Measurements from ENCODE around the gene CCDC112. TPM values are rescaled to one million over a fixed set of nuclear protein-coding genes. Genes with fewer than 3 reads are reported as not detected.

CCDC112 gene
- total and polyA plus RNA-seq, 2 of the 13 experiments (the other 11 are each of a cell fraction or from before 2014, with no cell fraction given), result 1.1 to 2.8 TPM

DNA sequence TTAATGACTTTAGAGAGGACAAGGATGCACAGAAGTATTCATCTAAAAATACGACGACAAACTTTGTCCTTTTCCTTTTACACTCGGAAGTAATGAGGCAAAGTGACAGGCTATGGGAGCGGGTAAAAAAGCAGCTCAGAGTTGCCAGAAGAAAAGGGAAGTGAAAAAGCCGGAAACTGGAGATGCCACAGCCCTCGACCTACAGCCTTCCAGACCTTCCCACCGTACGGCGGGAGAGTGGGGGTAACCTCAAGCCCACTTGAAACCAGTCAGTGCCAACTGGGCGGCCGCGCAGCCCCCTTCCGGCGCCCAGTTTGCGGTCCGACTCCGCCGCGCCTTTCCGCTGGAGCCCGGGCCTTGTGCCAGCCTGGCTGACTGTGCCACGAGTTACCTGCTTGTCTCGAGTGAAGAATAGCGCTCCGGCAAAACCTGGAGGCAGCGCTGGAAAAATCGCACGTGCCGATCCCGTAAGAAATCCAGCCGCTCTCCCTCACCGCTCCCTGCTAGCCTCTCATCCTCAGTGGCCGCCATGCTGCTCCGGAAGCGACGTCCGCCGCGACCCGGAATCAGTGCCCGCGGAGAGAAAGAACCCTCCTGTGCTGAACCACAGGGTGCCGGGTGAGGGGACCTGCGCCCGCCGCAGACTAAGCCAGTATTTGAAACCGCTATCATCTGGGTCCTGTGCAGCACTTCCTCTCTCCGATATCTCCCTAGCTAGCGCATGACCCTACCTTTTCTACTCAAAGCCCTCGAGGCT, 34.0 kb downstream of the CCDC112 start, which contains the start of gene PGGT1B (continued):
- 0 out of 2 replicates have a peak, but pooled peaks have one; percentile 35 for TF ChIP-seq FOXP4 (CRISPR knock-in tag; IDR thresholded peaks at IDR 0.05)
- peak; percentile 72; the same call in 1 of the 2 replicates for TF ChIP-seq KDM5B (CRISPR knock-in tag; IDR thresholded peaks at IDR 0.05; ENCODE audit: borderline replicate concordance)
- peak; percentile 27; the same call in 1 of the 2 replicates for TF ChIP-seq ZNF136 (CRISPR knock-in tag; IDR thresholded peaks at IDR 0.05; ENCODE audit: low read depth)
- TF ChIP-seq ZNF121 (CRISPR knock-in tag; IDR thresholded peaks at IDR 0.05), result no peak
- TF ChIP-seq ATF4 (CRISPR knock-in tag; IDR thresholded peaks at IDR 0.05), result no peak
- TF ChIP-seq, protein P1, sequence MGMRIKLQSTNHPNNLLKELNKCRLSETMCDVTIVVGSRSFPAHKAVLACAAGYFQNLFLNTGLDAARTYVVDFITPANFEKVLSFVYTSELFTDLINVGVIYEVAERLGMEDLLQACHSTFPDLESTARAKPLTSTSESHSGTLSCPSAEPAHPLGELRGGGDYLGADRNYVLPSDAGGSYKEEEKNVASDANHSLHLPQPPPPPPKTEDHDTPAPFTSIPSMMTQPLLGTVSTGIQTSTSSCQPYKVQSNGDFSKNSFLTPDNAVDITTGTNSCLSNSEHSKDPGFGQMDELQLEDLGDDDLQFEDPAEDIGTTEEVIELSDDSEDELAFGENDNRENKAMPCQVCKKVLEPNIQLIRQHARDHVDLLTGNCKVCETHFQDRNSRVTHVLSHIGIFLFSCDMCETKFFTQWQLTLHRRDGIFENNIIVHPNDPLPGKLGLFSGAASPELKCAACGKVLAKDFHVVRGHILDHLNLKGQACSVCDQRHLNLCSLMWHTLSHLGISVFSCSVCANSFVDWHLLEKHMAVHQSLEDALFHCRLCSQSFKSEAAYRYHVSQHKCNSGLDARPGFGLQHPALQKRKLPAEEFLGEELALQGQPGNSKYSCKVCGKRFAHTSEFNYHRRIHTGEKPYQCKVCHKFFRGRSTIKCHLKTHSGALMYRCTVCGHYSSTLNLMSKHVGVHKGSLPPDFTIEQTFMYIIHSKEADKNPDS (CRISPR knock-in tag; IDR thresholded peaks at IDR 0.05), result 0 out of 2 replicates have a peak, but pooled peaks have one; percentile 37
- TF ChIP-seq ATF3 (CRISPR knock-in tag; IDR thresholded peaks at IDR 0.05), result no peak
- TF ChIP-seq HNRNPL (IDR thresholded peaks at IDR 0.05; ENCODE audit: low read depth, low read length), result peak; percentile 50; the same call in 1 of the 2 replicates
- TF ChIP-seq TCF7 (IDR thresholded peaks at IDR 0.05; ENCODE audit: low read depth), result no peak
- TF ChIP-seq ZNF691 (CRISPR knock-in tag; IDR thresholded peaks at IDR 0.05; ENCODE audit: borderline replicate concordance, low read depth), result no peak; the same call in 1 of the 2 replicates
- TF ChIP-seq ZNF317 (CRISPR knock-in tag; IDR thresholded peaks at IDR 0.05), result no peak
- TF ChIP-seq KDM3A (CRISPR knock-in tag; IDR thresholded peaks at IDR 0.05; ENCODE audit: low read depth), result no peak
- TF ChIP-seq NCOA2 (CRISPR knock-in tag; IDR thresholded peaks at IDR 0.05), result peak; percentile 39
- TF ChIP-seq FIP1L1 (IDR thresholded peaks at IDR 0.05; ENCODE audit: borderline replicate concordance, insufficient read depth, low read depth, low read length), result no peak
- peak; percentile 35; the same call in 1 of the 2 replicates for TF ChIP-seq ZBTB4 (CRISPR knock-in tag; IDR thresholded peaks at IDR 0.05; ENCODE audit: borderline replicate concordance)
- TF ChIP-seq ZNF546 (CRISPR knock-in tag; conservative IDR thresholded peaks at IDR 0.05), result no peak
- TF ChIP-seq RAD21 (CRISPR knock-in tag; IDR thresholded peaks at IDR 0.05), result peak; percentile 59
- peak; percentile 95 for TF ChIP-seq BRD4 (CRISPR knock-in tag; IDR thresholded peaks at IDR 0.05)
- no peak for TF ChIP-seq NFIB (CRISPR knock-in tag; IDR thresholded peaks at IDR 0.05; ENCODE audit: borderline replicate concordance)
